Adipocyte (in vitro differentiated cells): ENCODE measurements around the gene NR2E3.

Source experiments
- DNase-seq: peaks from one replicate; pipeline ENCODE4 v3.0.0-alpha.2; 2015; ENCODE audit warnings: low read depth
- H3K27me3 ChIP-seq: replicated peaks from 2 replicates; pipeline ENCODE4 v1.7.0; 2013; ENCODE audit warnings: mild to moderate bottlenecking, low read length, moderate library complexity; ENCODE audit not compliant: control insufficient read depth, insufficient read depth
- H3K36me3 ChIP-seq: 2 replicates; pipeline ENCODE4 v1.7.0; 2013; ENCODE audit warnings: low read length, mild to moderate bottlenecking, moderate library complexity; ENCODE audit not compliant: control insufficient read depth, insufficient read depth, severe bottlenecking
- H3K4me1 ChIP-seq: 2 replicates; pipeline ENCODE4 v1.7.0; 2013; ENCODE audit warnings: mild to moderate bottlenecking, low read length, moderate library complexity; ENCODE audit not compliant: control insufficient read depth, insufficient read depth
- H3K4me3 ChIP-seq: 2 replicates; pipeline ENCODE4 v1.7.0; 2013; ENCODE audit warnings: mild to moderate bottlenecking, low read length, moderate library complexity
- H3K9ac ChIP-seq: 2 replicates; pipeline ENCODE4 v1.7.0; 2013; ENCODE audit warnings: mild to moderate bottlenecking, low read length, moderate library complexity
- H3K9me3 ChIP-seq: 2 replicates; pipeline ENCODE4 v1.7.0; 2013; ENCODE audit warnings: mild to moderate bottlenecking, low read length, moderate library complexity; ENCODE audit not compliant: control insufficient read depth

The NR2E3 gene

GRCh38 chr15:71781179-71781964 is 29.0 kb upstream of the NR2E3 start:
- Histone ChIP-seq H3K36me3 (no peaks in the 10 kb centered on the region), H3K9me3 (no peaks in the 10 kb centered on the region), H3K4me1 (peaks cover 8% of the 10 kb centered on the region), H3K27me3 (no peaks in the 10 kb centered on the region), H3K9ac (no peak overlapping the region), H3K4me3 (no peak overlapping the region)
- peak; percentile 37 for DNase-seq

- Histone ChIP-seq H3K9me3 (no peaks in the 10 kb centered on the region), H3K9ac (no peak overlapping the region), H3K27me3 (no peaks in the 10 kb centered on the region), H3K36me3 (no peaks in the 10 kb centered on the region), H3K4me3 (no peak overlapping the region), H3K4me1 (peaks cover 8% of the 10 kb centered on the region)
- DNase-seq = no peak
Measured at GRCh38 chr15:71781965-71782265, 28.4 kb upstream of the NR2E3 start.

- DNase-seq = no peak
- Histone ChIP-seq H3K4me3 (no peak overlapping the region), H3K36me3 (no peaks in the 10 kb centered on the region)
Measured at GRCh38 chr15:71782422-71783165, 27.8 kb upstream of the NR2E3 start.

GRCh38 chr15:71784719-71785118 is 25.6 kb upstream of the NR2E3 start:
- Histone ChIP-seq H3K27me3 (peaks cover 3% of the 10 kb centered on the region), H3K4me3 (no peak overlapping the region), H3K9me3 (no peaks in the 10 kb centered on the region), H3K9ac (no peak overlapping the region), H3K4me1 (peaks cover 8% of the 10 kb centered on the region), H3K36me3 (no peaks in the 10 kb centered on the region)
- no peak for DNase-seq

More at GRCh38 chr15:71782422-71783165, 27.8 kb upstream of the NR2E3 start:
- Histone ChIP-seq H3K9ac (no peak overlapping the region), H3K27me3 (no peaks in the 10 kb centered on the region), H3K9me3 (no peaks in the 10 kb centered on the region), H3K4me1 (peaks cover 8% of the 10 kb centered on the region)

GRCh38 chr15:71785996-71786395 is 24.4 kb upstream of the NR2E3 start:
- Histone ChIP-seq H3K9me3 (no peaks in the 10 kb centered on the region), H3K9ac (no peak overlapping the region), H3K4me1 (no peaks in the 10 kb centered on the region), H3K36me3 (no peaks in the 10 kb centered on the region), H3K27me3 (peaks cover 3% of the 10 kb centered on the region), H3K4me3 (no peak overlapping the region)
- DNase-seq = no peak

GRCh38 chr15:71786673-71787072 is 23.7 kb upstream of the NR2E3 start:
- DNase-seq = no peak
- Histone ChIP-seq H3K4me1 (no peaks in the 10 kb centered on the region), H3K36me3 (no peaks in the 10 kb centered on the region), H3K4me3 (no peak overlapping the region), H3K9me3 (no peaks in the 10 kb centered on the region), H3K9ac (no peak overlapping the region), H3K27me3 (peaks cover 3% of the 10 kb centered on the region)

GRCh38 chr15:71788646-71789579 is 21.4 kb upstream of the NR2E3 start:
- Histone ChIP-seq H3K4me1 (peaks cover 2% of the 10 kb centered on the region), H3K36me3 (no peaks in the 10 kb centered on the region), H3K9ac (no peak overlapping the region), H3K4me3 (no peak overlapping the region), H3K27me3 (peaks cover 3% of the 10 kb centered on the region), H3K9me3 (no peaks in the 10 kb centered on the region)
- DNase-seq = no peak

GRCh38 chr15:71789616-71790015 is 20.7 kb upstream of the NR2E3 start:
- Histone ChIP-seq H3K4me1 (peaks cover 2% of the 10 kb centered on the region), H3K9ac (no peak overlapping the region)

GRCh38 chr15:71790081-71790480 is 20.3 kb upstream of the NR2E3 start:
- H3K9me3 ChIP-seq = no peaks in the 10 kb centered on the region
- DNase-seq = no peak
- no peak overlapping the region for H3K4me3 ChIP-seq
- H3K27me3 ChIP-seq = peaks cover 3% of the 10 kb centered on the region
- no peak overlapping the region for H3K9ac ChIP-seq
- H3K4me1 ChIP-seq = peaks cover 2% of the 10 kb centered on the region
- H3K36me3 ChIP-seq = no peaks in the 10 kb centered on the region

More at GRCh38 chr15:71789616-71790015, 20.7 kb upstream of the NR2E3 start:
- H3K27me3 ChIP-seq = peaks cover 3% of the 10 kb centered on the region
- H3K36me3 ChIP-seq = no peaks in the 10 kb centered on the region
- H3K9me3 ChIP-seq = no peaks in the 10 kb centered on the region
- H3K4me3 ChIP-seq = no peak overlapping the region
- DNase-seq = no peak

- Histone ChIP-seq H3K36me3 (no peaks in the 10 kb centered on the region), H3K27me3 (peaks cover 3% of the 10 kb centered on the region), H3K4me3 (no peak overlapping the region), H3K9ac (no peak overlapping the region), H3K4me1 (peaks cover 2% of the 10 kb centered on the region), H3K9me3 (no peaks in the 10 kb centered on the region)
- no peak for DNase-seq
Measured at GRCh38 chr15:71791975-71792374, 18.4 kb upstream of the NR2E3 start.

GRCh38 chr15:71792521-71792920 is 17.8 kb upstream of the NR2E3 start:
- Histone ChIP-seq H3K4me3 (no peak overlapping the region), H3K9ac (no peak overlapping the region), H3K4me1 (peaks cover 2% of the 10 kb centered on the region), H3K9me3 (no peaks in the 10 kb centered on the region), H3K36me3 (no peaks in the 10 kb centered on the region), H3K27me3 (peaks cover 3% of the 10 kb centered on the region)
- peak; percentile 72 for DNase-seq
